Neutrophil (primary cell): ENCODE measurements around the gene SPATA20.

Source experiments
- H3K27ac ChIP-seq: fragments of 200-600 bp; sonication (generic); 2 replicates; pipeline ENCODE4 v1.5.1; 2016; ENCODE audit warnings: mild to moderate bottlenecking, moderate library complexity
- H3K27me3 ChIP-seq: fragments of 200-600 bp; sonication (generic); 2 replicates; pipeline ENCODE4 v1.6.0; 2016; ENCODE audit warnings: mild to moderate bottlenecking
- H3K36me3 ChIP-seq: fragments of 200-600 bp; sonication (generic); 2 replicates; pipeline ENCODE4 v1.5.1; 2017
- H3K4me1 ChIP-seq, 2 experiments: fragments of 200-600 bp in 1 of 2; sonication (generic) in 1 of 2; 1 replicate in 1 of 2; 2 replicates in 1 of 2; pipeline versions ENCODE4 v1.5.1 to v1.6.1; 2013 to 2016; ENCODE audit warnings: low read depth in 1 of 2, low read length in 1 of 2, mild to moderate bottlenecking in 1 of 2, moderate library complexity in 1 of 2; ENCODE audit not compliant: control insufficient read depth in 1 of 2, insufficient read depth in 1 of 2
- H3K4me3 ChIP-seq, 2 experiments: fragments of 200-600 bp in 1 of 2; sonication (generic) in 1 of 2; 1 replicate in 1 of 2; 2 replicates in 1 of 2; pipeline ENCODE4 v1.5.1; 2013 to 2016; ENCODE audit warnings: low read depth in 1 of 2, low read length in 1 of 2, mild to moderate bottlenecking in 1 of 2, moderate library complexity in 1 of 2
- H3K9me3 ChIP-seq: fragments of 200-600 bp; sonication (generic); 2 replicates; pipeline ENCODE4 v1.5.1; 2016
- CTCF ChIP-seq: fragments of 200-600 bp; sonication (generic); IDR thresholded peaks from 2 replicates; pipeline ENCODE4 v1.5.1; 2016; ENCODE audit warnings: antibody characterized with exemption

Gene SPATA20

GRCh38 chr17:50522766-50523165, 24.2 kb upstream of the SPATA20 start:
- Histone ChIP-seq H3K4me3 (no peak overlapping the region), H3K27me3 (no peaks in the 10 kb centered on the region), H3K4me1 (peaks cover 6 to 7% of the 10 kb centered on the region in 2 experiments), H3K36me3 (no peaks in the 10 kb centered on the region), H3K27ac (no peak overlapping the region), H3K9me3 (no peaks in the 10 kb centered on the region)
- no peak for TF ChIP-seq CTCF

- Histone ChIP-seq H3K36me3 (no peaks in the 10 kb centered on the region), H3K4me1 (peaks cover 6 to 8% of the 10 kb centered on the region in 2 experiments), H3K4me3 (no peak overlapping the region), H3K27ac (no peak overlapping the region), H3K9me3 (no peaks in the 10 kb centered on the region), H3K27me3 (no peaks in the 10 kb centered on the region)
- no peak for TF ChIP-seq CTCF
Measured at GRCh38 chr17:50523208-50523607, 23.8 kb upstream of the SPATA20 start.

GRCh38 chr17:50524838-50525237, 22.1 kb upstream of the SPATA20 start:
- Histone ChIP-seq H3K4me3 (no peak overlapping the region), H3K27me3 (peaks cover 5% of the 10 kb centered on the region), H3K9me3 (no peaks in the 10 kb centered on the region), H3K36me3 (no peaks in the 10 kb centered on the region), H3K27ac (no peak overlapping the region), H3K4me1 (peaks cover 6 to 8% of the 10 kb centered on the region in 2 experiments)
- no peak for TF ChIP-seq CTCF

- Histone ChIP-seq H3K27ac (no peak overlapping the region), H3K9me3 (no peaks in the 10 kb centered on the region), H3K36me3 (no peaks in the 10 kb centered on the region), H3K4me3 (no peak overlapping the region), H3K4me1 (peaks cover 19 to 27% of the 10 kb centered on the region in 2 experiments), H3K27me3 (peaks cover 16% of the 10 kb centered on the region)
- TF ChIP-seq CTCF = no peak
Measured at GRCh38 chr17:50527155-50527762, 19.7 kb upstream of the SPATA20 start.

- Histone ChIP-seq H3K9me3 (no peaks in the 10 kb centered on the region), H3K4me3 (no peak overlapping the region), H3K27me3 (peaks cover 23% of the 10 kb centered on the region), H3K36me3 (no peaks in the 10 kb centered on the region), H3K4me1 (peaks cover 20 to 34% of the 10 kb centered on the region in 2 experiments), H3K27ac (no peak overlapping the region)
- TF ChIP-seq CTCF = no peak
Measured at GRCh38 chr17:50527949-50528474, 19.0 kb upstream of the SPATA20 start.
